ENCODE measurements around the gene NPFFR1.
"Not testable (repeated sequence)": the region's sequence is repeated elsewhere in the genome, so short reads cannot be mapped to it uniquely, and the experiment has no call there.

NPFFR1 gene

GRCh38 chr10:70232155-70232858 is 51.5 kb downstream of the NPFFR1 start:
- H3K4me1 ChIP-seq: peaks cover 36% of the 10 kb centered on the region
- peaks cover 26% of the 10 kb centered on the region for H3K36me3 ChIP-seq (replicated peaks)
- H3K4me3 ChIP-seq: peak overlapping the region; percentile 80
- in situ Hi-C loops (cut with MboI; ENCODE audit: low sequenced_read_pairs): no loop called here
- peak; percentile 46 to 53 for DNase-seq (ENCODE audit: low spot score in 2 of 2)
- H3K9me3 ChIP-seq: no peaks in the 10 kb centered on the region
- no peaks in the 10 kb centered on the region for H3K27me3 ChIP-seq (ENCODE audit: low read depth)

GRCh38 chr10:70228491-70228890 is 55.3 kb downstream of the NPFFR1 start:
- peaks cover 33% of the 10 kb centered on the region for H3K4me1 ChIP-seq
- H3K36me3 ChIP-seq (replicated peaks): peaks cover 38% of the 10 kb centered on the region
- in situ Hi-C loops (cut with MboI; ENCODE audit: low sequenced_read_pairs): loop anchor here (5.0 kb wide), 1 partner anchor 134 kb away; no protein-coding TSS in a partner anchor
- no peak for DNase-seq (ENCODE audit: low spot score in 2 of 2)
- no peak overlapping the region for H3K4me3 ChIP-seq
- no peaks in the 10 kb centered on the region for H3K27me3 ChIP-seq (ENCODE audit: low read depth)
- no peaks in the 10 kb centered on the region for H3K9me3 ChIP-seq

- Histone ChIP-seq H3K27me3 (ENCODE audit: low read depth) (no peaks in the 10 kb centered on the region), H3K9me3 (no peaks in the 10 kb centered on the region), H3K36me3 (replicated peaks) (peaks cover 42% of the 10 kb centered on the region), H3K4me3 (no peak overlapping the region), H3K4me1 (peaks cover 33% of the 10 kb centered on the region)
- in situ Hi-C loops (cut with MboI; ENCODE audit: low sequenced_read_pairs): loop anchor here (5.0 kb wide), 1 partner anchor 135 kb away; no protein-coding TSS in a partner anchor
- peak; percentile 51 to 59 for DNase-seq (ENCODE audit: low spot score in 2 of 2)
Measured at GRCh38 chr10:70227548-70228320, 56.1 kb downstream of the NPFFR1 start.

- in situ Hi-C loops (cut with MboI; ENCODE audit: low sequenced_read_pairs): no loop called here
- no peak for DNase-seq (ENCODE audit: low spot score in 2 of 2)
- Histone ChIP-seq H3K36me3 (replicated peaks) (peaks cover 40% of the 10 kb centered on the region), H3K4me1 (peaks cover 10% of the 10 kb centered on the region), H3K9me3 (no peaks in the 10 kb centered on the region), H3K4me3 (no peak overlapping the region), H3K27me3 (ENCODE audit: low read depth) (no peaks in the 10 kb centered on the region)
Measured at GRCh38 chr10:70223728-70224127, 60.1 kb downstream of the NPFFR1 start.

GRCh38 chr10:70222811-70223447 is 60.9 kb downstream of the NPFFR1 start:
- DNase-seq (ENCODE audit: low spot score in 2 of 2); H3K9me3 ChIP-seq; H3K4me3 ChIP-seq; H3K27me3 ChIP-seq (ENCODE audit: low read depth); H3K4me1 ChIP-seq; in situ Hi-C loops (cut with MboI; ENCODE audit: low sequenced_read_pairs): not testable (repeated sequence)
- peaks cover 40% of the 10 kb centered on the region for H3K36me3 ChIP-seq (replicated peaks)

GRCh38 chr10:70222340-70222794 is 61.4 kb downstream of the NPFFR1 start:
- Histone ChIP-seq H3K36me3 (replicated peaks) (peaks cover 45% of the 10 kb centered on the region), H3K4me1 (no peaks in the 10 kb centered on the region; the same call in 1 of the 2 replicates), H3K27me3 (ENCODE audit: low read depth) (no peaks in the 10 kb centered on the region), H3K4me3 (no peak overlapping the region), H3K9me3 (no peaks in the 10 kb centered on the region)
- in situ Hi-C loops (cut with MboI; ENCODE audit: low sequenced_read_pairs): no loop called here
- no peak for DNase-seq (ENCODE audit: low spot score in 2 of 2)

- DNase-seq (ENCODE audit: low spot score in 2 of 2): no peak
- Histone ChIP-seq H3K4me1 (no peaks in the 10 kb centered on the region; the same call in 1 of the 2 replicates), H3K36me3 (replicated peaks) (peaks cover 45% of the 10 kb centered on the region), H3K27me3 (ENCODE audit: low read depth) (no peaks in the 10 kb centered on the region), H3K9me3 (no peaks in the 10 kb centered on the region), H3K4me3 (no peak overlapping the region)
- in situ Hi-C loops (cut with MboI; ENCODE audit: low sequenced_read_pairs): no loop called here
Measured at GRCh38 chr10:70221030-70221429, 62.8 kb downstream of the NPFFR1 start.

- Histone ChIP-seq H3K4me3 (no peak overlapping the region), H3K36me3 (replicated peaks) (peaks cover 83% of the 10 kb centered on the region), H3K4me1 (no peaks in the 10 kb centered on the region), H3K9me3 (no peaks in the 10 kb centered on the region), H3K27me3 (ENCODE audit: low read depth) (no peaks in the 10 kb centered on the region)
- DNase-seq (ENCODE audit: low spot score in 2 of 2): no peak
- in situ Hi-C loops (cut with MboI; ENCODE audit: low sequenced_read_pairs): no loop called here
Measured at GRCh38 chr10:70212879-70213278, 70.9 kb downstream of the NPFFR1 start.

GRCh38 chr10:70212277-70212676 is 71.5 kb downstream of the NPFFR1 start:
- Histone ChIP-seq H3K4me3 (no peak overlapping the region), H3K27me3 (ENCODE audit: low read depth) (no peaks in the 10 kb centered on the region), H3K4me1 (no peaks in the 10 kb centered on the region), H3K36me3 (replicated peaks) (peaks cover 83% of the 10 kb centered on the region), H3K9me3 (no peaks in the 10 kb centered on the region)
- no peak for DNase-seq (ENCODE audit: low spot score in 2 of 2)
- in situ Hi-C loops (cut with MboI; ENCODE audit: low sequenced_read_pairs): no loop called here

GRCh38 chr10:70206762-70207161 is 77.0 kb downstream of the NPFFR1 start:
- DNase-seq (ENCODE audit: low spot score in 2 of 2): no peak
- Histone ChIP-seq H3K4me1 (no peaks in the 10 kb centered on the region), H3K27me3 (ENCODE audit: low read depth) (no peaks in the 10 kb centered on the region), H3K36me3 (replicated peaks) (peaks cover 92% of the 10 kb centered on the region), H3K4me3 (no peak overlapping the region), H3K9me3 (no peaks in the 10 kb centered on the region)
- in situ Hi-C loops (cut with MboI; ENCODE audit: low sequenced_read_pairs): no loop called here

GRCh38 chr10:70201105-70201504 is 82.7 kb downstream of the NPFFR1 start:
- H3K4me3 ChIP-seq: no peak overlapping the region
- in situ Hi-C loops (cut with MboI; ENCODE audit: low sequenced_read_pairs): no loop called here
- H3K9me3 ChIP-seq: no peaks in the 10 kb centered on the region
- no peaks in the 10 kb centered on the region for H3K27me3 ChIP-seq (ENCODE audit: low read depth)
- H3K36me3 ChIP-seq (replicated peaks): peaks cover 85% of the 10 kb centered on the region
- H3K4me1 ChIP-seq: no peaks in the 10 kb centered on the region
- no peak for DNase-seq (ENCODE audit: low spot score in 2 of 2)

- H3K4me1 ChIP-seq: no peaks in the 10 kb centered on the region
- no peak overlapping the region for H3K4me3 ChIP-seq
- no peaks in the 10 kb centered on the region for H3K9me3 ChIP-seq
- no peaks in the 10 kb centered on the region for H3K27me3 ChIP-seq (ENCODE audit: low read depth)
- DNase-seq (ENCODE audit: low spot score in 2 of 2): no peak
- in situ Hi-C loops (cut with MboI; ENCODE audit: low sequenced_read_pairs): no loop called here
- peaks cover 67% of the 10 kb centered on the region for H3K36me3 ChIP-seq (replicated peaks)
Measured at GRCh38 chr10:70198696-70199466, 84.9 kb downstream of the NPFFR1 start.

Measured in HAP-1 (cell line).